Measurements from ENCODE around the gene DNA2. TPM values are rescaled to one million over a fixed set of nuclear protein-coding genes. Genes with fewer than 3 reads are reported as not detected.

DNA2 gene
- total and polyA plus RNA-seq, 2 donors (not counting 1 experiment from before 2014, with no cell fraction given), result 1.6 to 6.5 TPM

DNA sequence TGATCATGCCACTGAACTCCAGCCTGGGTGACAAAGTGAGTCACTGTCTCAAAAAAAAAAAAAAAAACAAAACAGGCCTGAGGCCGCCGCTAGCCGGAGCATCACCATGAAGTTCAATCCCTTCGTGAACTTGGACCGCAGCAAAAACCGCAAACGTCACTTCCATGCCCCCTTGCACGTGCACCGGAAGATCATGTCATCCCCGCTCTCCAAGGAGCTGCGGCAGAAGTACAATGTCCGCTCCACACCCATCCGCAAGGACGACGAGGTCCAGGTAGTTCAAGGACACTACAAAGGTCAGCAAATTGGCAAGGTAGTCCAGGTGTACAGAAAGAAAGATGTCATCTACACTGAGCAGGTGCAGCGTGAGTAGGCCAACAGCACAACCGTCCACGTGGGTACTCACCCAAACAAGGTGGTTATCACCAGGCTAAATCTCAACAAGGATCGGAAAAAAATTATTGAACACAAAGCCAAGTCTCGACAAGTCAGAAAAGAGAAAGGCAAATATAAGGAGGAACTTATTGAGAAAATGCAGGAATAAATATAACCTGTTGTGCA, 47.2 kb downstream of the DNA2 start:
- DNase-seq (no peak), ATAC-seq (ENCODE audit: low read depth) (no peak)
- ChIA-PET POLR2A (no interaction called here), CTCF (interaction anchor here (0.7 kb wide), 1 partner anchor 688 kb away, joined by 3 read pairs; no protein-coding TSS in a partner anchor)
- Mint-ChIP-seq H3K4me3 (no peak overlapping the region), H3K27ac (no peak overlapping the region), H3K4me1 (no peaks in the 10 kb centered on the region), H3K9me3 (ENCODE audit: insufficient read depth) (no peaks in the 10 kb centered on the region), H3K27me3 (no peaks in the 10 kb centered on the region)
- intact Hi-C loops (cut with micrococcal nuclease), result no loop called here
- 95% methylated on average over 19 of the region's 20 CpGs for WGBS (ENCODE audit: insufficient coverage)
- Histone ChIP-seq H3K36me3 (replicated peaks in 1 of 2; ENCODE audit: control extremely low read depth in 1 of 2, control insufficient read depth in 1 of 2, extremely low read depth in 1 of 2, insufficient read depth in 2 of 2, low read length in 1 of 2) (peaks cover 0 to 3% of the 10 kb centered on the region in 2 experiments), H2AFZ (ENCODE audit: insufficient read depth, low read depth, low read length, poor library complexity, severe bottlenecking) (no peak overlapping the region), H3K79me2 (ENCODE audit: control insufficient read depth, insufficient read depth, low read length) (no peaks in the 10 kb centered on the region), H3K4me2 (replicated peaks; ENCODE audit: low read depth, low read length, poor library complexity, severe bottlenecking) (no peak overlapping the region), H3K27ac (ENCODE audit: low read length in 2 of 2) (no peak overlapping the region), H3K9ac (ENCODE audit: low read length) (no peak overlapping the region), H3K4me1 (ENCODE audit: control insufficient read depth in 2 of 2, insufficient read depth in 2 of 2, low read length in 2 of 2) (no peaks in the 10 kb centered on the region), H4K20me1 (ENCODE audit: control insufficient read depth, insufficient read depth, low read length, poor library complexity, severe bottlenecking) (no peaks in the 10 kb centered on the region), H3K9me3 (ENCODE audit: control extremely low read depth in 1 of 3, control insufficient read depth in 2 of 3, insufficient read depth in 1 of 3, low read length in 2 of 3) (no peaks in the 10 kb centered on the region), H3K4me3 (ENCODE audit: control extremely low read depth in 1 of 5, extremely low read depth in 1 of 5, insufficient read depth in 1 of 5, low read depth in 2 of 5, low read length in 4 of 5) (no peak overlapping the region), H3K27me3 (replicated peaks in 1 of 4; ENCODE audit: control extremely low read depth in 1 of 4, control insufficient read depth in 3 of 4, insufficient read depth in 4 of 4, low read length in 3 of 4) (no peaks in the 10 kb centered on the region)
- TF ChIP-seq CTCF (IDR thresholded peaks at IDR 0.05), result no peak
- TF ChIP-seq EZH2 (IDR thresholded peaks at IDR 0.05; ENCODE audit: borderline replicate concordance, insufficient read depth, low read depth, low read length, poor library complexity, severe bottlenecking), result no peak

GRCh38 chr10:68423522-68423921, 48.3 kb downstream of the DNA2 start:
- Mint-ChIP-seq H3K27ac (no peak overlapping the region), H3K4me3 (no peak overlapping the region), H3K27me3 (no peaks in the 10 kb centered on the region), H3K4me1 (no peaks in the 10 kb centered on the region), H3K9me3 (ENCODE audit: insufficient read depth) (no peaks in the 10 kb centered on the region)
- Histone ChIP-seq H3K9ac (ENCODE audit: low read length) (no peak overlapping the region), H3K36me3 (replicated peaks in 1 of 2; ENCODE audit: control extremely low read depth in 1 of 2, control insufficient read depth in 1 of 2, extremely low read depth in 1 of 2, insufficient read depth in 2 of 2, low read length in 1 of 2) (no peaks in the 10 kb centered on the region), H3K4me2 (replicated peaks; ENCODE audit: low read depth, low read length, poor library complexity, severe bottlenecking) (no peak overlapping the region), H4K20me1 (ENCODE audit: control insufficient read depth, insufficient read depth, low read length, poor library complexity, severe bottlenecking) (no peaks in the 10 kb centered on the region), H3K27ac (ENCODE audit: low read length in 2 of 2) (no peak overlapping the region), H3K27me3 (replicated peaks in 1 of 4; ENCODE audit: control extremely low read depth in 1 of 4, control insufficient read depth in 3 of 4, insufficient read depth in 4 of 4, low read length in 3 of 4) (no peaks in the 10 kb centered on the region), H3K9me3 (ENCODE audit: control extremely low read depth in 1 of 3, control insufficient read depth in 2 of 3, insufficient read depth in 1 of 3, low read length in 2 of 3) (no peaks in the 10 kb centered on the region), H3K4me1 (ENCODE audit: control insufficient read depth in 2 of 2, insufficient read depth in 2 of 2, low read length in 2 of 2) (no peaks in the 10 kb centered on the region), H3K4me3 (ENCODE audit: control extremely low read depth in 1 of 5, extremely low read depth in 1 of 5, insufficient read depth in 1 of 5, low read depth in 2 of 5, low read length in 4 of 5) (no peak overlapping the region), H2AFZ (ENCODE audit: insufficient read depth, low read depth, low read length, poor library complexity, severe bottlenecking) (no peak overlapping the region), H3K79me2 (ENCODE audit: control insufficient read depth, insufficient read depth, low read length) (no peaks in the 10 kb centered on the region)
- intact Hi-C loops (cut with micrococcal nuclease), result no loop called here
- 48% methylated on average over 4 of the region's 5 CpGs for WGBS (ENCODE audit: insufficient coverage)
- ChIA-PET POLR2A (no interaction called here), CTCF (no interaction called here)
- TF ChIP-seq EZH2 (IDR thresholded peaks at IDR 0.05; ENCODE audit: borderline replicate concordance, insufficient read depth, low read depth, low read length, poor library complexity, severe bottlenecking), result no peak
- TF ChIP-seq CTCF (IDR thresholded peaks at IDR 0.05), result no peak
- DNase-seq (no peak), ATAC-seq (ENCODE audit: low read depth) (no peak)

Data from B cell (primary cell).